SK-N-SH (cell line): ENCODE results near the gene PKIB. TPM values are rescaled to one million over a fixed set of nuclear protein-coding genes. Genes with fewer than 3 reads are reported as not detected.

ENCODE experiments used
- CTCF ChIA-PET: fragments of 300-600, 350-600 bp; formaldehyde crosslinking; extraction: SDS; loops from one replicate; lab custom pipeline; 2021; lab: Yijun Ruan, JAX
- POLR2A ChIA-PET: fragments of 350-600 bp; sonication (Branson Sonifier 250); formaldehyde crosslinking; extraction: SDS; loops from one replicate; lab custom pipeline; 2020; ENCODE audit warnings: antibody characterized with exemption, inconsistent platforms; lab: Yijun Ruan, JAX
- DNase-seq: peaks from one replicate; pipeline ENCODE4 v3.0.0; 2012
- H2AFZ ChIP-seq: fragments of 200-600 bp; sonication (generic); 2 replicates; pipeline ENCODE4 v1.8.1; 2016; ENCODE audit warnings: antibody characterized with exemption, mild to moderate bottlenecking, low read depth
- H3F3A ChIP-seq: fragments of 200-600 bp; sonication (generic); replicated peaks from 2 replicates; pipeline ENCODE3; 2016; ENCODE audit warnings: antibody characterized with exemption, mild to moderate bottlenecking; ENCODE audit not compliant: insufficient read depth
- H3K27ac ChIP-seq, 2 experiments: fragments of 200-500 bp in 1 of 2; fragments of 200-600 bp in 1 of 2; sonication (Bioruptor generic) in 1 of 2; sonication (generic), shearing (Covaris generic) in 1 of 2; 2 replicates each; pipeline versions ENCODE4 v1.5.1 to v1.6.1; 2014 to 2016; ENCODE audit warnings: low read depth in 2 of 2, inconsistent platforms in 1 of 2, low read length in 1 of 2, mild to moderate bottlenecking in 1 of 2, mixed read lengths in 1 of 2
- H3K27me3 ChIP-seq: fragments of 200-600 bp; sonication (generic), shearing (Covaris generic); 2 replicates; pipeline ENCODE4 v1.6.1; 2016; ENCODE audit warnings: mixed run types; ENCODE audit not compliant: insufficient read depth
- H3K36me3 ChIP-seq, 2 experiments: fragments of 200-500 bp in 1 of 2; fragments of 200-600 bp in 1 of 2; sonication (Bioruptor generic) in 1 of 2; sonication (generic) in 1 of 2; replicated peaks in 1 of 2; 2 replicates each; pipeline versions ENCODE3 to v1.5.1; 2014 to 2016; ENCODE audit warnings: low read length in 1 of 2, mild to moderate bottlenecking in 1 of 2; ENCODE audit not compliant: insufficient read depth in 2 of 2, control insufficient read depth in 1 of 2
- H3K4me1 ChIP-seq, 2 experiments: fragments of 200-500 bp in 1 of 2; fragments of 200-600 bp in 1 of 2; sonication (Bioruptor generic) in 1 of 2; sonication (generic), shearing (Covaris generic) in 1 of 2; 2 replicates each; pipeline versions ENCODE4 v1.5.1 to v1.6.1; 2014 to 2016; ENCODE audit warnings: low read depth in 1 of 2, low read length in 1 of 2, mixed run types in 1 of 2; ENCODE audit not compliant: insufficient read depth in 2 of 2, control insufficient read depth in 1 of 2
- H3K4me2 ChIP-seq: fragments of 200-600 bp; sonication (generic), shearing (Covaris generic); 2 replicates; pipeline ENCODE4 v1.6.1; 2017; ENCODE audit warnings: mixed run types
- H3K4me3 ChIP-seq, 2 experiments: fragments of 200-500 bp in 1 of 2; fragments of 200-600 bp in 1 of 2; sonication (Bioruptor generic) in 1 of 2; sonication (generic), shearing (Covaris generic) in 1 of 2; 2 replicates each; pipeline versions ENCODE4 v1.5.1 to v1.8.1; 2014 to 2016; ENCODE audit warnings: low read depth in 2 of 2, inconsistent platforms in 1 of 2, low read length in 1 of 2, mild to moderate bottlenecking in 1 of 2, mixed read lengths in 1 of 2, moderate library complexity in 1 of 2
- H3K79me2 ChIP-seq: fragments of 200-600 bp; sonication (generic); 2 replicates; pipeline ENCODE4 v1.8.1; 2017; ENCODE audit warnings: mild to moderate bottlenecking; ENCODE audit not compliant: insufficient read depth
- H3K9ac ChIP-seq: fragments of 200-600 bp; sonication (generic); 2 replicates; pipeline ENCODE4 v1.6.1; 2017; ENCODE audit warnings: mixed run types
- H3K9me2 ChIP-seq: fragments of 200-600 bp; sonication (generic); 2 replicates; pipeline ENCODE4 v1.6.1; 2017; ENCODE audit warnings: mixed run types
- H3K9me3 ChIP-seq: fragments of 200-600 bp; sonication (generic); 2 replicates; pipeline ENCODE4 v1.6.1; 2017; ENCODE audit warnings: mixed run types, mild to moderate bottlenecking, moderate library complexity
- H4K20me1 ChIP-seq: fragments of 200-600 bp; sonication (generic); 2 replicates; pipeline ENCODE4 v1.6.1; 2017; ENCODE audit warnings: mild to moderate bottlenecking, mixed run types; ENCODE audit not compliant: insufficient read depth
- CHD2 ChIP-seq: fragments of 150-350 bp; IDR thresholded peaks from 2 replicates; pipeline ENCODE4 v1.6.1; 2018; ENCODE audit warnings: low read length; ENCODE audit not compliant: partially characterized antibody
- CTCF ChIP-seq: fragments of 200-600 bp; sonication (generic); IDR thresholded peaks from 2 replicates; pipeline ENCODE4 v1.6.1; 2017; ENCODE audit warnings: antibody characterized with exemption, mild to moderate bottlenecking, moderate library complexity
- ELF1 ChIP-seq: IDR thresholded peaks from 2 replicates; pipeline ENCODE4 v1.4.0; 2012
- FOSL2 ChIP-seq: IDR thresholded peaks from 2 replicates; pipeline ENCODE4 v1.4.0; 2012; ENCODE audit warnings: low read depth, mild to moderate bottlenecking, moderate library complexity, borderline replicate concordance
- GABPA ChIP-seq: IDR thresholded peaks from 2 replicates; pipeline ENCODE4 v1.4.0; 2012; ENCODE audit warnings: low read depth, mild to moderate bottlenecking
- MXI1 ChIP-seq: IDR thresholded peaks from 2 replicates; pipeline ENCODE4 v1.6.1; 2012; ENCODE audit warnings: mild to moderate bottlenecking, low read depth, low read length, improper control_type of control experiment
- PBX3 ChIP-seq: IDR thresholded peaks from 2 replicates; pipeline ENCODE4; 2012
- SIN3A ChIP-seq: IDR thresholded peaks from 2 replicates; pipeline ENCODE4 v1.6.1; 2012; ENCODE audit warnings: low read depth, mild to moderate bottlenecking, low read length, moderate library complexity, borderline replicate concordance
- TCF12 ChIP-seq: IDR thresholded peaks from 2 replicates; pipeline ENCODE4 v1.4.0; 2012
- TEAD4 ChIP-seq: IDR thresholded peaks from 2 replicates; pipeline ENCODE4 v1.4.0; 2012; ENCODE audit warnings: mild to moderate bottlenecking, borderline replicate concordance; ENCODE audit not compliant: insufficient read depth
- USF2 ChIP-seq: fragments of 150-350 bp; IDR thresholded peaks from 2 replicates; pipeline ENCODE4 v1.6.1; 2017; ENCODE audit warnings: antibody characterized with exemption, low read length, low read depth, borderline replicate concordance
- YY1 ChIP-seq: IDR thresholded peaks from 2 replicates; pipeline ENCODE4 v1.4.0; 2012; ENCODE audit warnings: low read depth, mild to moderate bottlenecking
- WGBS: methylation state at CpG from one replicate; pipeline ENCODE4 v1.1.6; 2017; ENCODE audit warnings: low lambda C conversion rate; 5-methylcytosine and 5-hydroxymethylcytosine counted together
- polyA plus RNA-seq, 3 experiments: library from polyadenylated mRNA; depleted of rRNA; stranded (reverse); fragments of >200 nt; gene quantifications; 2 replicates each; pipeline ENCODE4 v1.2.3, GENCODE V29; 2012
- TF ChIP-seq, protein P1 (sequence below): IDR thresholded peaks from 2 replicates; pipeline ENCODE4 v1.6.1; 2012; ENCODE audit warnings: mild to moderate bottlenecking, low read depth, low read length, moderate library complexity
- TF ChIP-seq, protein P2 (sequence below): IDR thresholded peaks from 2 replicates; pipeline ENCODE4 v1.4.0; 2012; ENCODE audit warnings: low read depth

The PKIB gene
- polyA plus RNA-seq, 1 of the 3 experiments (the other 2 are of a cell fraction) = 0.30 TPM

- TF ChIP-seq PBX3 (no peak), TEAD4 (no peak), USF2 (no peak), YY1 (no peak), CHD2 (no peak), ELF1 (no peak), TCF12 (no peak)
- TF ChIP-seq, protein P1, sequence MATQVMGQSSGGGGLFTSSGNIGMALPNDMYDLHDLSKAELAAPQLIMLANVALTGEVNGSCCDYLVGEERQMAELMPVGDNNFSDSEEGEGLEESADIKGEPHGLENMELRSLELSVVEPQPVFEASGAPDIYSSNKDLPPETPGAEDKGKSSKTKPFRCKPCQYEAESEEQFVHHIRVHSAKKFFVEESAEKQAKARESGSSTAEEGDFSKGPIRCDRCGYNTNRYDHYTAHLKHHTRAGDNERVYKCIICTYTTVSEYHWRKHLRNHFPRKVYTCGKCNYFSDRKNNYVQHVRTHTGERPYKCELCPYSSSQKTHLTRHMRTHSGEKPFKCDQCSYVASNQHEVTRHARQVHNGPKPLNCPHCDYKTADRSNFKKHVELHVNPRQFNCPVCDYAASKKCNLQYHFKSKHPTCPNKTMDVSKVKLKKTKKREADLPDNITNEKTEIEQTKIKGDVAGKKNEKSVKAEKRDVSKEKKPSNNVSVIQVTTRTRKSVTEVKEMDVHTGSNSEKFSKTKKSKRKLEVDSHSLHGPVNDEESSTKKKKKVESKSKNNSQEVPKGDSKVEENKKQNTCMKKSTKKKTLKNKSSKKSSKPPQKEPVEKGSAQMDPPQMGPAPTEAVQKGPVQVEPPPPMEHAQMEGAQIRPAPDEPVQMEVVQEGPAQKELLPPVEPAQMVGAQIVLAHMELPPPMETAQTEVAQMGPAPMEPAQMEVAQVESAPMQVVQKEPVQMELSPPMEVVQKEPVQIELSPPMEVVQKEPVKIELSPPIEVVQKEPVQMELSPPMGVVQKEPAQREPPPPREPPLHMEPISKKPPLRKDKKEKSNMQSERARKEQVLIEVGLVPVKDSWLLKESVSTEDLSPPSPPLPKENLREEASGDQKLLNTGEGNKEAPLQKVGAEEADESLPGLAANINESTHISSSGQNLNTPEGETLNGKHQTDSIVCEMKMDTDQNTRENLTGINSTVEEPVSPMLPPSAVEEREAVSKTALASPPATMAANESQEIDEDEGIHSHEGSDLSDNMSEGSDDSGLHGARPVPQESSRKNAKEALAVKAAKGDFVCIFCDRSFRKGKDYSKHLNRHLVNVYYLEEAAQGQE = no peak
Measured at GRCh38 chr6:122681705-122682104, 71.5 kb downstream of the PKIB start (continued).

- ChIA-PET POLR2A (no interaction called here), CTCF (interaction anchor here (1.6 kb wide), 1 partner anchor 46 kb away, joined by 9 read pairs; no protein-coding TSS in a partner anchor)
- H3K79me2 ChIP-seq = no peaks in the 10 kb centered on the region
- no peaks in the 10 kb centered on the region for H4K20me1 ChIP-seq
- H3K4me1 ChIP-seq = no peaks in the 10 kb centered on the region
- H3K4me2 ChIP-seq = no peak overlapping the region
- H3K27ac ChIP-seq = no peak overlapping the region
- H3K36me3 ChIP-seq = no peaks in the 10 kb centered on the region
- no peak for TF ChIP-seq SIN3A
- no peak for TF ChIP-seq MXI1
- no peak for TF ChIP-seq GABPA
- TF ChIP-seq CTCF = no peak
- TF ChIP-seq FOSL2 = no peak
- no peak for TF ChIP-seq CHD2
- no peak for TF ChIP-seq TCF12
- TF ChIP-seq, protein P2, sequence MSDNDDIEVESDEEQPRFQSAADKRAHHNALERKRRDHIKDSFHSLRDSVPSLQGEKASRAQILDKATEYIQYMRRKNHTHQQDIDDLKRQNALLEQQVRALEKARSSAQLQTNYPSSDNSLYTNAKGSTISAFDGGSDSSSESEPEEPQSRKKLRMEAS = no peak
- TF ChIP-seq, all 33 proteins: peak for 0
- H3F3A ChIP-seq = no peaks in the 10 kb centered on the region
- H2AFZ ChIP-seq = no peak overlapping the region
- 0% methylated on average over 1 of the region's 1 CpG for WGBS
- no peaks in the 10 kb centered on the region for H3K9me3 ChIP-seq
- H3K9me2 ChIP-seq = no peaks in the 10 kb centered on the region
- no peak for DNase-seq
- H3K4me3 ChIP-seq = no peak overlapping the region
- H3K9ac ChIP-seq = no peak overlapping the region
- H3K27me3 ChIP-seq = no peaks in the 10 kb centered on the region
Measured at GRCh38 chr6:122683989-122684651, 73.9 kb downstream of the PKIB start.
